Measurements from ENCODE around the gene NFAM1.

Gene NFAM1

GRCh38 chr22:42379966-42380537 is 52.2 kb downstream of the NFAM1 start:
- no peak for DNase-seq

GRCh38 chr22:42376711-42377554 is 55.3 kb downstream of the NFAM1 start:
- no peak for DNase-seq

GRCh38 chr22:42375982-42376381 is 56.2 kb downstream of the NFAM1 start:
- no peak for DNase-seq

- DNase-seq: no peak
Observed at GRCh38 chr22:42372976-42373375, 59.2 kb downstream of the NFAM1 start.

- no peak for DNase-seq
Observed at GRCh38 chr22:42371501-42371900, 60.7 kb downstream of the NFAM1 start.

GRCh38 chr22:42371099-42371498 is 61.1 kb downstream of the NFAM1 start:
- DNase-seq: no peak

- peak; percentile 77 to 81 for DNase-seq
Observed at GRCh38 chr22:42369250-42370041, 62.8 kb downstream of the NFAM1 start.

- peak in 1 of 2 donors; percentile 13 for DNase-seq
Observed at GRCh38 chr22:42368379-42369249, 63.6 kb downstream of the NFAM1 start.

- DNase-seq: no peak
Observed at GRCh38 chr22:42367980-42368378, 64.2 kb downstream of the NFAM1 start.

- DNase-seq: no peak
Observed at GRCh38 chr22:42366806-42367581, 65.2 kb downstream of the NFAM1 start.

GRCh38 chr22:42365942-42366695 is 66.1 kb downstream of the NFAM1 start:
- DNase-seq: no peak

- no peak for DNase-seq
Observed at GRCh38 chr22:42365111-42365865, 66.9 kb downstream of the NFAM1 start.

- no peak for DNase-seq
Observed at GRCh38 chr22:42364604-42365110, 67.5 kb downstream of the NFAM1 start.

GRCh38 chr22:42363892-42364291 is 68.3 kb downstream of the NFAM1 start:
- DNase-seq: no peak

- DNase-seq: no peak
Observed at GRCh38 chr22:42361523-42361922, 70.7 kb downstream of the NFAM1 start.

- DNase-seq: no peak
Observed at GRCh38 chr22:42360348-42360747, 71.9 kb downstream of the NFAM1 start.

- no peak for DNase-seq
Observed at GRCh38 chr22:42358643-42359558, 73.3 kb downstream of the NFAM1 start.

- DNase-seq: no peak
Observed at GRCh38 chr22:42357634-42358296, 74.4 kb downstream of the NFAM1 start.

Data from stimulated activated CD4-positive, alpha-beta T cell treated with anti-CD3 and anti-CD28 coated beads, Interleukin-2, amount 100 ng/mL, for 48 hours (primary cell).